Neural cell (in vitro differentiated cells): Measurements from ENCODE around the gene MS4A18. TPM values are rescaled to one million over a fixed set of nuclear protein-coding genes. Genes with fewer than 3 reads are reported as not detected.
"Not testable (repeated sequence)": the region's sequence is repeated elsewhere in the genome, so short reads cannot be mapped to it uniquely, and the experiment has no call there.

Experiments used
- H2AFZ ChIP-seq: fragments of 200-600, 300-800 bp; sonication (generic), shearing (Covaris generic); 2 replicates; pipeline ENCODE4 v1.6.0; 2014; ENCODE audit warnings: low read depth, mild to moderate bottlenecking, antibody characterized with exemption, low read length, moderate library complexity
- H3F3A ChIP-seq: fragments of 200-600 bp; shearing (Covaris generic); 2 replicates; pipeline ENCODE4 v1.6.1; 2016; ENCODE audit warnings: mild to moderate bottlenecking, moderate library complexity, mixed read lengths, antibody characterized with exemption, low read length; ENCODE audit not compliant: insufficient read depth, poor library complexity, severe bottlenecking
- H3K27ac ChIP-seq: fragments of 200-600, 300-800 bp; sonication (generic), shearing (Covaris generic); 2 replicates; pipeline ENCODE4 v1.5.1; 2014; ENCODE audit warnings: mild to moderate bottlenecking, low read length, moderate library complexity
- H3K27me3 ChIP-seq: fragments of 300-800, 200-600 bp; sonication (generic), shearing (Covaris generic); 2 replicates; pipeline ENCODE4 v1.6.0; 2014; ENCODE audit warnings: mild to moderate bottlenecking, low read depth, low read length, moderate library complexity; ENCODE audit not compliant: insufficient read depth
- H3K36me3 ChIP-seq: fragments of 300-800, 200-600 bp; sonication (generic), shearing (Covaris generic); 2 replicates; pipeline ENCODE4 v1.5.1; 2014; ENCODE audit warnings: mild to moderate bottlenecking, antibody characterized with exemption, low read length, moderate library complexity; ENCODE audit not compliant: insufficient read depth
- H3K4me2 ChIP-seq: fragments of 300-800, 200-600 bp; sonication (generic), shearing (Covaris generic); 2 replicates; pipeline ENCODE4 v1.6.0; 2014; ENCODE audit warnings: mild to moderate bottlenecking, low read length
- H3K4me3 ChIP-seq: fragments of 300-800, 200-600 bp; sonication (generic), shearing (Covaris generic); 2 replicates; pipeline ENCODE4 v1.5.1; 2014; ENCODE audit warnings: mild to moderate bottlenecking, low read length, moderate library complexity
- H3K79me2 ChIP-seq: fragments of 200-600 bp; shearing (Covaris generic); replicated peaks from 2 replicates; pipeline ENCODE4 v1.6.0; 2014; ENCODE audit warnings: mild to moderate bottlenecking, low read length, moderate library complexity; ENCODE audit not compliant: insufficient read depth
- H3K9ac ChIP-seq: fragments of 300-800, 200-600 bp; sonication (generic), shearing (Covaris generic); 2 replicates; pipeline ENCODE4 v1.6.1; 2016; ENCODE audit warnings: mild to moderate bottlenecking, low read length, mixed read lengths
- H3K9me2 ChIP-seq: fragments of 200-600 bp; shearing (Covaris generic); 2 replicates; pipeline ENCODE4 v1.6.1; 2016; ENCODE audit warnings: mild to moderate bottlenecking, low read length, mixed read lengths; ENCODE audit not compliant: insufficient read depth
- H3K9me3 ChIP-seq: fragments of 200-600, 300-800 bp; sonication (generic), shearing (Covaris generic); 2 replicates; pipeline ENCODE4 v1.6.1; 2016; ENCODE audit warnings: mild to moderate bottlenecking, mixed run types, low read length, moderate library complexity, mixed read lengths
- H4K20me1 ChIP-seq: fragments of 200-600 bp; shearing (Covaris generic); 2 replicates; pipeline ENCODE4 v1.6.1; 2016; ENCODE audit warnings: mild to moderate bottlenecking, mixed run types; ENCODE audit not compliant: insufficient read depth
- CTCF ChIP-seq: fragments of 450-650 bp; IDR thresholded peaks from 2 replicates; pipeline ENCODE4 v1.5.1; 2014; ENCODE audit warnings: antibody characterized with exemption, mild to moderate bottlenecking, moderate library complexity; ENCODE audit not compliant: poor library complexity, severe bottlenecking
- EP300 ChIP-seq: fragments of 450-650 bp; conservative IDR thresholded peaks from 2 replicates; pipeline ENCODE4 v1.6.1; 2014; ENCODE audit warnings: antibody characterized with exemption, mild to moderate bottlenecking, moderate library complexity; ENCODE audit not compliant: poor library complexity, severe bottlenecking
- EZH2 ChIP-seq: fragments of 200-600, 300-800 bp; shearing (Covaris generic), sonication (generic); IDR thresholded peaks from 2 replicates; pipeline ENCODE4 v1.6.1; 2014; ENCODE audit warnings: antibody characterized with exemption, low read length, borderline replicate concordance, mild to moderate bottlenecking; ENCODE audit not compliant: insufficient read depth, poor library complexity, severe bottlenecking
- MXI1 ChIP-seq: fragments of 450-650 bp; conservative IDR thresholded peaks from 2 replicates; pipeline ENCODE4 v1.6.1; 2014; ENCODE audit warnings: antibody characterized with exemption, mild to moderate bottlenecking; ENCODE audit not compliant: poor library complexity, severe bottlenecking
- POLR2AphosphoS5 ChIP-seq: IDR thresholded peaks from 2 replicates; pipeline ENCODE4 v1.6.1; 2012
- RAD21 ChIP-seq: fragments of 450-650 bp; conservative IDR thresholded peaks from 2 replicates; pipeline ENCODE4 v1.6.1; 2014; ENCODE audit warnings: antibody characterized with exemption, mild to moderate bottlenecking, moderate library complexity
- REST ChIP-seq: IDR thresholded peaks from 2 replicates; pipeline ENCODE4 v1.6.1; 2012; ENCODE audit warnings: borderline replicate concordance
- SMC3 ChIP-seq: fragments of 450-650 bp; conservative IDR thresholded peaks from 2 replicates; pipeline ENCODE4 v1.6.1; 2014; ENCODE audit warnings: antibody characterized with exemption, mild to moderate bottlenecking, moderate library complexity; ENCODE audit not compliant: poor library complexity
- TAF1 ChIP-seq: IDR thresholded peaks from 2 replicates; pipeline ENCODE4 v1.6.1; 2012; ENCODE audit warnings: low read depth
- polyA plus RNA-seq: library from polyadenylated mRNA; depleted of rRNA; stranded (reverse); fragments of >200 nt; gene quantifications from 2 replicates; pipeline ENCODE4 v1.2.3, GENCODE V29; 2014

Gene MS4A18
- polyA plus RNA-seq, 1 donor from 2014 or later, result not detected

GRCh38 chr11:60757231-60757800 is 32.8 kb downstream of the MS4A18 start:
- Histone ChIP-seq H3K79me2 (no peaks in the 10 kb centered on the region), H3K9me2 (no peaks in the 10 kb centered on the region), H3K27ac (no peak overlapping the region), H3K4me2 (no peak overlapping the region), H3K36me3 (no peaks in the 10 kb centered on the region), H3K9me3 (no peaks in the 10 kb centered on the region), H4K20me1 (no peaks in the 10 kb centered on the region), H3K9ac (no peak overlapping the region), H2AFZ (no peak overlapping the region), H3F3A (no peaks in the 10 kb centered on the region), H3K27me3 (no peaks in the 10 kb centered on the region), H3K4me3 (no peak overlapping the region)
- TF ChIP-seq RAD21 (no peak), SMC3 (no peak), POLR2AphosphoS5 (no peak), EZH2 (no peak), REST (no peak), EP300 (no peak), MXI1 (no peak), CTCF (no peak), TAF1 (no peak)

GRCh38 chr11:60758671-60759070 is 34.2 kb downstream of the MS4A18 start:
- H4K20me1 ChIP-seq, H3K27ac ChIP-seq, H3K4me2 ChIP-seq, H3K36me3 ChIP-seq, H3K9ac ChIP-seq, H2AFZ ChIP-seq, H3K27me3 ChIP-seq, H3K79me2 ChIP-seq, H3F3A ChIP-seq, H3K9me2 ChIP-seq, H3K9me3 ChIP-seq, H3K4me3 ChIP-seq: not testable (repeated sequence)

GRCh38 chr11:60759438-60760225 is 35.1 kb downstream of the MS4A18 start:
- not testable (repeated sequence) for H3K9ac ChIP-seq, H3K36me3 ChIP-seq, H3K9me3 ChIP-seq, H2AFZ ChIP-seq, H3K4me3 ChIP-seq, H3F3A ChIP-seq, H3K79me2 ChIP-seq, H3K27ac ChIP-seq, H4K20me1 ChIP-seq, H3K27me3 ChIP-seq, H3K4me2 ChIP-seq, H3K9me2 ChIP-seq
